ENCODE measurements around the gene HIVEP3.

HIVEP3 gene

GRCh38 chr1:41677620-41678019, 241.1 kb downstream of the HIVEP3 start:
- DNase-seq, result no peak

GRCh38 chr1:41675401-41675800, 243.3 kb downstream of the HIVEP3 start:
- DNase-seq, result no peak

- DNase-seq, result no peak
These were observed 244.2 kb downstream of the HIVEP3 start for GRCh38 chr1:41674522-41674921.

- DNase-seq, result no peak
These were observed 244.9 kb downstream of the HIVEP3 start for GRCh38 chr1:41673806-41674205.

GRCh38 chr1:41673378-41673777, 245.3 kb downstream of the HIVEP3 start:
- DNase-seq, result no peak

GRCh38 chr1:41672641-41673361, 245.9 kb downstream of the HIVEP3 start:
- DNase-seq, result no peak

- no peak for DNase-seq
These were observed 246.5 kb downstream of the HIVEP3 start for GRCh38 chr1:41672173-41672572.

GRCh38 chr1:41671116-41671755, 247.5 kb downstream of the HIVEP3 start:
- no peak for DNase-seq

GRCh38 chr1:41670217-41670957, 248.3 kb downstream of the HIVEP3 start:
- no peak for DNase-seq

- DNase-seq, result no peak
These were observed 249.8 kb downstream of the HIVEP3 start for GRCh38 chr1:41668967-41669366.

GRCh38 chr1:41668054-41668660, 250.6 kb downstream of the HIVEP3 start:
- no peak for DNase-seq

- DNase-seq, result no peak
These were observed 251.6 kb downstream of the HIVEP3 start for GRCh38 chr1:41666981-41667631.

- no peak for DNase-seq
These were observed 252.5 kb downstream of the HIVEP3 start for GRCh38 chr1:41665962-41666917.

GRCh38 chr1:41664861-41665640, 253.7 kb downstream of the HIVEP3 start:
- no peak for DNase-seq

- no peak for DNase-seq
These were observed 254.9 kb downstream of the HIVEP3 start for GRCh38 chr1:41663671-41664400.

GRCh38 chr1:41662765-41663437, 255.8 kb downstream of the HIVEP3 start:
- no peak for DNase-seq

GRCh38 chr1:41662061-41662764, 256.5 kb downstream of the HIVEP3 start:
- no peak for DNase-seq

GRCh38 chr1:41661428-41662060, 257.2 kb downstream of the HIVEP3 start:
- no peak for DNase-seq

Data from GF-D8 (cell line).